OCI-LY3 (cell line): ENCODE data around the gene FBXO8.
A peak's percentile ranks its signal among the peaks of the same experiment; 100 is the strongest.

Experiments used
- H2AFZ ChIP-seq: fragments of 200-600, 300-600 bp; shearing (Covaris generic); 2 replicates; pipeline ENCODE4 v1.6.0; 2014; ENCODE audit warnings: antibody characterized with exemption, low read depth, low read length
- H3K27ac ChIP-seq: fragments of 200-600, 300-600 bp; sonication (generic); 2 replicates; pipeline ENCODE4 v1.5.1; 2014; ENCODE audit warnings: mild to moderate bottlenecking, low read length, moderate library complexity, mixed read lengths
- H3K27me3 ChIP-seq: fragments of 200-600, 300-600 bp; sonication (generic); 2 replicates; pipeline ENCODE4 v1.6.1; 2014; ENCODE audit warnings: low read depth, low read length, mixed read lengths
- H3K36me3 ChIP-seq: fragments of 200-600, 300-600 bp; sonication (generic); replicated peaks from 2 replicates; pipeline ENCODE3; 2014; ENCODE audit warnings: low read depth, low read length, mixed read lengths
- H3K4me1 ChIP-seq: fragments of 300-600, 200-600 bp; sonication (generic); 2 replicates; pipeline ENCODE4 v1.6.1; 2014; ENCODE audit warnings: low read length, mixed read lengths
- H3K4me2 ChIP-seq: fragments of 200-600, 300-600 bp; sonication (generic); 2 replicates; pipeline ENCODE4 v1.6.1; 2014; ENCODE audit warnings: low read length, mixed read lengths
- H3K4me3 ChIP-seq: fragments of 300-600, 200-600 bp; sonication (generic); 2 replicates; pipeline ENCODE4 v1.5.1; 2014; ENCODE audit warnings: antibody characterized with exemption, mild to moderate bottlenecking, low read length, moderate library complexity
- H3K79me2 ChIP-seq: fragments of 300-600, 200-600 bp; shearing (Covaris generic); 2 replicates; pipeline ENCODE4 v1.6.1; 2014; ENCODE audit warnings: mild to moderate bottlenecking, low read length, mixed read lengths
- H3K9ac ChIP-seq: fragments of 300-600, 200-600 bp; shearing (Covaris generic); 2 replicates; pipeline ENCODE4 v1.6.0; 2014; ENCODE audit warnings: mild to moderate bottlenecking, low read length, moderate library complexity
- H3K9me3 ChIP-seq: fragments of 200-600, 300-600 bp; shearing (Covaris generic); 2 replicates; pipeline ENCODE4 v1.6.1; 2014; ENCODE audit warnings: low read length, mixed read lengths; ENCODE audit not compliant: insufficient read depth
- H4K20me1 ChIP-seq: fragments of 200-600, 300-600 bp; sonication (generic); 2 replicates; pipeline ENCODE4 v1.6.1; 2016; ENCODE audit warnings: low read length, mixed read lengths; ENCODE audit not compliant: insufficient read depth
- CTCF ChIP-seq: fragments of 200-600, 300-600 bp; sonication (generic); IDR thresholded peaks from 2 replicates; pipeline ENCODE4 v1.5.1; 2014; ENCODE audit warnings: antibody characterized with exemption, low read length, low read depth
- EZH2phosphoT487 ChIP-seq: fragments of 200-600 bp; shearing (Covaris generic); IDR thresholded peaks from 2 replicates; pipeline ENCODE4 v1.6.1; 2018; ENCODE audit warnings: antibody characterized with exemption, mixed run types, low read depth

FBXO8 gene

GRCh38 chr4:174283507-174284471 lies at the start of gene FBXO8, which contains the start of gene CEP44:
Gene FBXO8, minus strand, starts transcription at chr4:174283667. Its CDS starts 20,575 bp downstream, at chr4:174263092.
Gene CEP44, plus strand, starts transcription at chr4:174283911. Its CDS starts 15,211 bp downstream, at chr4:174299122.
- TF ChIP-seq EZH2phosphoT487 = no peak
- TF ChIP-seq CTCF = no peak
- H3K27ac ChIP-seq = peak within 1 kb of the TSS; percentile 81
- peaks cover 73% of the 10 kb centered on the region for H3K79me2 ChIP-seq
- H3K27me3 ChIP-seq = no peaks in the 10 kb centered on the region
- peak within 1 kb of the TSS; percentile 93 for H3K9ac ChIP-seq
- peak within 1 kb of the TSS; percentile 100 for H2AFZ ChIP-seq
- H3K36me3 ChIP-seq = peaks cover 10% of the 10 kb centered on the region
- no peaks in the 10 kb centered on the region for H3K9me3 ChIP-seq
- H3K4me1 ChIP-seq = peaks cover 21% of the 10 kb centered on the region
- peak within 1 kb of the TSS; percentile 83 for H3K4me3 ChIP-seq
- peak within 1 kb of the TSS; percentile 86 for H3K4me2 ChIP-seq
- H4K20me1 ChIP-seq = no peaks in the 10 kb centered on the region

GRCh38 chr4:174332741-174333493 lies 49.5 kb upstream of the FBXO8 start:
- H3K9me3 ChIP-seq = no peaks in the 10 kb centered on the region
- no peaks in the 10 kb centered on the region for H4K20me1 ChIP-seq
- TF ChIP-seq CTCF = no peak
- no peak for TF ChIP-seq EZH2phosphoT487

GRCh38 chr4:174324725-174325124 lies 41.3 kb upstream of the FBXO8 start:
- Histone ChIP-seq H3K27ac (no peak overlapping the region), H2AFZ (no peak overlapping the region), H3K27me3 (no peaks in the 10 kb centered on the region), H4K20me1 (no peaks in the 10 kb centered on the region), H3K4me1 (peaks cover 10% of the 10 kb centered on the region), H3K36me3 (no peaks in the 10 kb centered on the region), H3K79me2 (no peaks in the 10 kb centered on the region), H3K9ac (no peak overlapping the region), H3K4me2 (no peak overlapping the region), H3K9me3 (no peaks in the 10 kb centered on the region), H3K4me3 (no peak overlapping the region)
- TF ChIP-seq EZH2phosphoT487 (no peak), CTCF (no peak)

More at GRCh38 chr4:174332741-174333493, 49.5 kb upstream of the FBXO8 start:
- H3K4me1 ChIP-seq = peaks cover 1% of the 10 kb centered on the region; the same call in 1 of the 2 replicates
- no peaks in the 10 kb centered on the region for H3K36me3 ChIP-seq
- no peak overlapping the region for H2AFZ ChIP-seq
- H3K4me2 ChIP-seq = no peak overlapping the region
- H3K79me2 ChIP-seq = no peaks in the 10 kb centered on the region
- H3K9ac ChIP-seq = no peak overlapping the region
- no peak overlapping the region for H3K4me3 ChIP-seq
- H3K27ac ChIP-seq = no peak overlapping the region
- no peaks in the 10 kb centered on the region for H3K27me3 ChIP-seq

GRCh38 chr4:174324236-174324635 lies 40.8 kb upstream of the FBXO8 start:
- Histone ChIP-seq H3K9me3 (no peaks in the 10 kb centered on the region), H3K27me3 (no peaks in the 10 kb centered on the region), H2AFZ (no peak overlapping the region), H3K4me1 (peaks cover 10% of the 10 kb centered on the region), H3K9ac (no peak overlapping the region), H3K27ac (no peak overlapping the region), H4K20me1 (no peaks in the 10 kb centered on the region), H3K79me2 (no peaks in the 10 kb centered on the region), H3K36me3 (no peaks in the 10 kb centered on the region), H3K4me3 (no peak overlapping the region), H3K4me2 (no peak overlapping the region)
- TF ChIP-seq CTCF = no peak
